Endothelial cell (in vitro differentiated cells): Measurements from ENCODE around the gene CEP128. TPM values are rescaled to one million over a fixed set of nuclear protein-coding genes. Genes with fewer than 3 reads are reported as not detected.
A peak's percentile ranks its signal among the peaks of the same experiment; 100 is the strongest.

ENCODE experiments used
- DNase-seq: peaks from one replicate; pipeline ENCODE4 v3.0.0; 2021; ENCODE audit warnings: low spot score
- H3K27ac Mint-ChIP-seq: one replicate; pipeline ENCODE4 v1.8.0; 2021; ENCODE audit warnings: mixed read lengths, inconsistent platforms; ENCODE audit not compliant: unreplicated experiment
- H3K27me3 Mint-ChIP-seq: one replicate; pipeline ENCODE4 v1.8.0; 2021; ENCODE audit warnings: mild to moderate bottlenecking, moderate library complexity, mixed read lengths, inconsistent platforms; ENCODE audit not compliant: unreplicated experiment
- H3K36me3 Mint-ChIP-seq: one replicate; pipeline ENCODE4 v1.8.0; 2021; ENCODE audit warnings: mild to moderate bottlenecking, low read depth, mixed read lengths, inconsistent platforms; ENCODE audit not compliant: unreplicated experiment
- H3K4me1 Mint-ChIP-seq: one replicate; pipeline ENCODE4 v1.8.0; 2021; ENCODE audit warnings: mild to moderate bottlenecking, mixed read lengths, inconsistent platforms; ENCODE audit not compliant: unreplicated experiment
- H3K4me3 Mint-ChIP-seq: one replicate; pipeline ENCODE4 v1.8.0; 2021; ENCODE audit warnings: mild to moderate bottlenecking, mixed read lengths, inconsistent platforms; ENCODE audit not compliant: unreplicated experiment
- H3K9me3 Mint-ChIP-seq: one replicate; pipeline ENCODE4 v1.8.0; 2021; ENCODE audit warnings: mixed read lengths, inconsistent platforms; ENCODE audit not compliant: unreplicated experiment
- total RNA-seq: library from RNA; stranded (reverse); fragmentation: NEBNext Ultra II Directional; extraction: Animal tissue kit (Norgen Biotek cat#: 25700); gene quantifications from one replicate; pipeline ENCODE4 v1.2.1, GENCODE V29; 2021; ENCODE audit not compliant: unreplicated experiment
- TF ChIP-seq, protein P1 (sequence below): fragments of 200-600 bp; sonication (generic); IDR thresholded peaks from one replicate; pipeline ENCODE4 v1.5.0; 2021; ENCODE audit warnings: antibody characterized with exemption; ENCODE audit not compliant: unreplicated experiment

The CEP128 gene
- total RNA-seq, 1 donor from 2014 or later, result 10.4 TPM

DNA sequence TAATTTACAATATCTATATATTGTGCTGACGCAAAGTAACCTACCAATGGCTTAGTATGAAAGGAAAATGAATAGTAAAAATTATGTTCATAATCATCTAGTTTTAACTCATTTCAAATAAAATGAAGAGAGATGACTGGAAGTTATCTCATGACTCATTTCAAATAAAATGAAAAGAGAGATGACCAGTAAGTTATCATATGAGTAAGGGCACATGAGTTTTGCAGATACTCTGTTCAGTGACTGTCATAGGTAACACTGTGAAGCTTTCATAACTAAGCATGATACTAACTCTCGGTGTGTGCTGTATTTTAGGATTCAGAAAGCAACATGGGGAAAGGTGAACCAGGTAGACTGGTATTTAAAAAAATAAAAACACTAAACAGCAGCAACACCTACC, 365.8 kb downstream of the CEP128 start:
- TF ChIP-seq, protein P1, sequence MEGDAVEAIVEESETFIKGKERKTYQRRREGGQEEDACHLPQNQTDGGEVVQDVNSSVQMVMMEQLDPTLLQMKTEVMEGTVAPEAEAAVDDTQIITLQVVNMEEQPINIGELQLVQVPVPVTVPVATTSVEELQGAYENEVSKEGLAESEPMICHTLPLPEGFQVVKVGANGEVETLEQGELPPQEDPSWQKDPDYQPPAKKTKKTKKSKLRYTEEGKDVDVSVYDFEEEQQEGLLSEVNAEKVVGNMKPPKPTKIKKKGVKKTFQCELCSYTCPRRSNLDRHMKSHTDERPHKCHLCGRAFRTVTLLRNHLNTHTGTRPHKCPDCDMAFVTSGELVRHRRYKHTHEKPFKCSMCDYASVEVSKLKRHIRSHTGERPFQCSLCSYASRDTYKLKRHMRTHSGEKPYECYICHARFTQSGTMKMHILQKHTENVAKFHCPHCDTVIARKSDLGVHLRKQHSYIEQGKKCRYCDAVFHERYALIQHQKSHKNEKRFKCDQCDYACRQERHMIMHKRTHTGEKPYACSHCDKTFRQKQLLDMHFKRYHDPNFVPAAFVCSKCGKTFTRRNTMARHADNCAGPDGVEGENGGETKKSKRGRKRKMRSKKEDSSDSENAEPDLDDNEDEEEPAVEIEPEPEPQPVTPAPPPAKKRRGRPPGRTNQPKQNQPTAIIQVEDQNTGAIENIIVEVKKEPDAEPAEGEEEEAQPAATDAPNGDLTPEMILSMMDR, result no peak
- no peaks in the 10 kb centered on the region for H3K9me3 Mint-ChIP-seq

DNA sequence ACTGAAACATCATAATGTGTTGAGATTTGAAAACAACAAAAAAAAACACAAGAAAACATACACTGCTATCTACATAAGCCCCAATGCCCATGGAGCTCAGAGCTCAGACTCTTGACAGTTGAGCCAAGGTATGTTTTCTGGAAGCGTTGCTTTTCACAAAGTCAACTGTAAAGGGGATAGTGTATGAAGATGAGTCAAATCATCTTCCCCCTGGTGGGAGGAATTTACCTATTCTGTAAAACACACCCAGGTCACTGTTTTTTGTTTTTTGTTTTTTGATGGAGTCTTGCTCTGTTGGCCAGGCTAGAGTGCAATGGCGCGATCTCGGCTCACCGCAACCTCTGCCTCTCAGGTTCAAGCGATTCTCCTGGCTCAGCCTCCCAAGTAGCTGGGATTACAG, 368.9 kb downstream of the CEP128 start:
- DNase-seq, result no peak
- Mint-ChIP-seq H3K27ac (no peak overlapping the region), H3K27me3 (no peaks in the 10 kb centered on the region), H3K4me3 (no peak overlapping the region), H3K9me3 (no peaks in the 10 kb centered on the region), H3K4me1 (no peaks in the 10 kb centered on the region), H3K36me3 (no peaks in the 10 kb centered on the region)
- TF ChIP-seq, protein P1, result peak; percentile 45

More for the DNA sequence above, 365.8 kb downstream of the CEP128 start:
- no peak overlapping the region for H3K4me3 Mint-ChIP-seq
- DNase-seq, result no peak
- no peaks in the 10 kb centered on the region for H3K27me3 Mint-ChIP-seq
- H3K27ac Mint-ChIP-seq, result no peak overlapping the region
- no peaks in the 10 kb centered on the region for H3K36me3 Mint-ChIP-seq
- no peaks in the 10 kb centered on the region for H3K4me1 Mint-ChIP-seq

- Mint-ChIP-seq H3K36me3 (no peaks in the 10 kb centered on the region), H3K27me3 (no peaks in the 10 kb centered on the region), H3K4me1 (no peaks in the 10 kb centered on the region), H3K9me3 (no peaks in the 10 kb centered on the region), H3K27ac (no peak overlapping the region), H3K4me3 (no peak overlapping the region)
- DNase-seq, result no peak
- TF ChIP-seq, protein P1, result no peak
These were observed 370.6 kb downstream of the CEP128 start for GRCh38 chr14:80570930-80571298.

DNA sequence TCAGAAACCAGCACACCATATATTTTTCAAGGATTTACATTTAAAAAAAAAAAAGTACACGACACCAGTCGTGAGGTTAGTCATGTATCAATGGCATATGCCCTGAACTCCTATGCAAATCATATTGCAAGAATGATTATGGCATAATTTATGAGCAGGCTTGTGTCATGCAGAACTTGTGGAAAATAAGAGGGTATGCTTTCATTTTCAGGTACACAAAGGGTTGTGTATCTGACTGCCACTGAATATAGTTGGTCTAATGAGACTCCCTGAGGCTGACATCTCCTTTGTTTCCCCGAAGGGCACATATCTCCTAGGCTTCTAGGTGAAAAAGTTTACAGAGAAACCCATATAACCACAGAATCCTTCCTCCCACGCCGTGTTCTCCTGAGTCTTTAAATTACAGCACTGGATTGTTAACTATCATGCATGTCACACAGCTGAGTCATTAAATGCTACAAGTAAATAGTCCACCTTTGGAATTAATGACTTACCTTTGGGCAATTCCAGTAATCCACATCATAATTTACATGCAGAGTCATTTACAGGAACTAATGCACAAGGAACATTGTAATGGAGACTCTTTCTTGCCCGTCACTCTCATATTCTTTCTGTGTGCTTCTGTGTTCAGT, 373.5 kb downstream of the CEP128 start:
- Mint-ChIP-seq H3K27me3 (no peaks in the 10 kb centered on the region), H3K9me3 (no peaks in the 10 kb centered on the region), H3K36me3 (no peaks in the 10 kb centered on the region), H3K4me1 (no peaks in the 10 kb centered on the region), H3K27ac (no peak overlapping the region), H3K4me3 (no peak overlapping the region)
- no peak for DNase-seq
- TF ChIP-seq, protein P1, result no peak

DNA sequence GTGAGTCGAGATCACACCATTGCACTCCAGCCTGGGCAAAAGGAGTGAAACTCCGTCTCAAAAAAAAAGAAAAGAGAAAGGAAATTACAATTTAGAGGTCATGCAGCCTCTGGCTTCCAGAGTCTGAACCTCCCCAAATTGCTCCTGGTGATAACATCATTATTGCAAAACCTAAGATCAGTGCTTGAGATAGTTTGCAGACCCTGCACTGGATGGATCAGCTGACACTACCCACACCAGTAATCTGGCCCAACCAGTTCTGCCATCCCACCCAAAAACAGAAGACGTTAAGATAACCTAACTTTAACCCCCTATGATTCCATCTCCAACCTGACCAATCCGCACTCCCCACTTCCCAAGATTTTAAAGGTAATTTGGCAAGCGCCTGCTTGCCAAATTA, 376.5 kb downstream of the CEP128 start:
- Mint-ChIP-seq H3K27ac (no peak overlapping the region), H3K9me3 (no peaks in the 10 kb centered on the region), H3K27me3 (no peaks in the 10 kb centered on the region), H3K4me1 (no peaks in the 10 kb centered on the region), H3K36me3 (no peaks in the 10 kb centered on the region), H3K4me3 (no peak overlapping the region)
- no peak for DNase-seq
- TF ChIP-seq, protein P1, result no peak
